Thyroid gland (tissue), 4 donors: ENCODE results near the gene CCKAR.

Experiments used
- CTCF ChIP-seq, 6 experiments: fragments of 200-600 bp in 3 of 6; fragments of 450-650 bp in 3 of 6; sonication (generic) in 3 of 6; IDR thresholded peaks; one replicate each; pipeline ENCODE4 v1.5.1; 2016 to 2019; ENCODE audit warnings: antibody characterized with exemption in 6 of 6, mild to moderate bottlenecking in 2 of 6, inconsistent platforms in 1 of 6, moderate library complexity in 1 of 6
- POLR2A ChIP-seq, 2 donors: fragments of 450-650 bp; IDR thresholded peaks; one replicate each; pipeline ENCODE4 v1.6.1; 2017; ENCODE audit warnings: antibody characterized with exemption in 2 of 2, mild to moderate bottlenecking in 2 of 2, moderate library complexity in 1 of 2

GRCh38 chr4:26515936-26516335 lies 25.7 kb upstream of the CCKAR start:
- TF ChIP-seq CTCF (IDR thresholded peaks at IDR 0.05) (no peak), POLR2A (IDR thresholded peaks at IDR 0.05) (no peak)
